BJ (cell line): ENCODE results near the gene NRP1. TPM values are rescaled to one million over a fixed set of nuclear protein-coding genes. Genes with fewer than 3 reads are reported as not detected.
A peak's percentile ranks its signal among the peaks of the same experiment; 100 is the strongest.
"Not testable (repeated sequence)": the region's sequence is repeated elsewhere in the genome, so short reads cannot be mapped to it uniquely, and the experiment has no call there.

Experiments
- CTCF ChIA-PET: fragments of 350-600 bp; formaldehyde crosslinking; extraction: SDS; loops from one replicate; lab custom pipeline; 2021; ENCODE audit warnings: antibody characterized with exemption, inconsistent platforms; lab: Yijun Ruan, JAX
- POLR2A ChIA-PET: fragments of 300-600 bp; sonication (Branson Sonifier 250); formaldehyde crosslinking; extraction: SDS; loops from one replicate; lab custom pipeline; 2021; ENCODE audit warnings: antibody characterized with exemption; lab: Charles Lee
- DNase-seq: peaks from one replicate; pipeline ENCODE4 v3.0.0-alpha.2; 2011; ENCODE audit warnings: low read depth
- H3K27me3 ChIP-seq: 2 replicates; pipeline ENCODE4 v1.6.0; 2011; ENCODE audit warnings: low read length; ENCODE audit not compliant: control insufficient read depth, insufficient read depth
- H3K36me3 ChIP-seq: 2 replicates; pipeline ENCODE4 v1.5.1; 2011; ENCODE audit warnings: low read length; ENCODE audit not compliant: control insufficient read depth, insufficient read depth
- H3K4me3 ChIP-seq: 2 replicates; pipeline ENCODE4 v1.5.1; 2011; ENCODE audit warnings: low read depth, mild to moderate bottlenecking, control low read depth, low read length
- CTCF ChIP-seq: IDR thresholded peaks from 2 replicates; pipeline ENCODE4 v1.5.1; 2011; ENCODE audit warnings: low read depth, mild to moderate bottlenecking, control low read depth, inconsistent platforms, low read length, moderate library complexity; ENCODE audit not compliant: insufficient read depth
- polyA plus RNA-seq: library from polyadenylated mRNA; depleted of rRNA; stranded (reverse); fragments of >200 nt; gene quantifications from 2 replicates; pipeline ENCODE4 v1.2.3, GENCODE V29; 2011

Gene NRP1
- polyA plus RNA-seq, 1 experiment, result 141 TPM

- no peaks in the 10 kb centered on the region for H3K27me3 ChIP-seq
- no peak overlapping the region for H3K4me3 ChIP-seq
- ChIA-PET CTCF (interaction anchor here (0.6 to 2.3 kb wide), 3 partner anchors 111 to 1027 kb away, joined by 3 to 8 read pairs (median 3); no protein-coding TSS in a partner anchor), POLR2A (interaction anchor here (0.6 kb wide), 1 partner anchor 89 kb away, joined by 4 read pairs; no protein-coding TSS in a partner anchor)
- no peak for TF ChIP-seq CTCF
- no peak for DNase-seq
- peaks cover 6% of the 10 kb centered on the region for H3K36me3 ChIP-seq
These were observed 29.8 kb downstream of the NRP1 start for GRCh38 chr10:33304423-33305225.

GRCh38 chr10:33303988-33304387 is 30.5 kb downstream of the NRP1 start:
- ChIA-PET POLR2A (interaction anchor here (0.6 kb wide), 1 partner anchor 88 kb away, joined by 4 read pairs; no protein-coding TSS in a partner anchor), CTCF (interaction anchor here (1.3 kb wide), 1 partner anchor 111 kb away, joined by 3 read pairs; no protein-coding TSS in a partner anchor)
- DNase-seq, result peak; percentile 43
- Histone ChIP-seq H3K27me3 (no peaks in the 10 kb centered on the region), H3K36me3 (peaks cover 5% of the 10 kb centered on the region), H3K4me3 (no peak overlapping the region)
- TF ChIP-seq CTCF, result no peak

- no peak for TF ChIP-seq CTCF
- Histone ChIP-seq H3K27me3 (no peaks in the 10 kb centered on the region), H3K4me3 (no peak overlapping the region), H3K36me3 (peaks cover 5% of the 10 kb centered on the region)
- CTCF ChIA-PET, result no interaction called here
- POLR2A ChIA-PET, result no interaction called here
- DNase-seq, result no peak
These were observed 32.1 kb downstream of the NRP1 start for GRCh38 chr10:33302208-33302829.

- TF ChIP-seq CTCF, result no peak
- no peak for DNase-seq
- ChIA-PET POLR2A (no interaction called here), CTCF (no interaction called here)
- peaks cover 7% of the 10 kb centered on the region for H3K36me3 ChIP-seq
- H3K4me3 ChIP-seq, result no peak overlapping the region
- no peaks in the 10 kb centered on the region for H3K27me3 ChIP-seq
These were observed 33.2 kb downstream of the NRP1 start for GRCh38 chr10:33301097-33301789.

GRCh38 chr10:33300544-33300943 is 33.9 kb downstream of the NRP1 start:
- H3K36me3 ChIP-seq, POLR2A ChIA-PET, H3K27me3 ChIP-seq, DNase-seq, CTCF ChIA-PET, H3K4me3 ChIP-seq: not testable (repeated sequence)
